Measurements from ENCODE around the gene PI16. TPM values are rescaled to one million over a fixed set of nuclear protein-coding genes. Genes with fewer than 3 reads are reported as not detected.

The PI16 gene
- total RNA-seq, 1 experiment from 2014 or later: 0.83 TPM

GRCh38 chr6:36969988-36970891, 15.7 kb downstream of the PI16 start:
- TF ChIP-seq CTCF (conservative IDR thresholded peaks at IDR 0.05): no peak
- no peak for TF ChIP-seq EZH2 (IDR thresholded peaks at IDR 0.05; ENCODE audit: low read depth)
- no peak for DNase-seq
- H3K9me3 ChIP-seq (ENCODE audit: insufficient read depth, low read depth): no peaks in the 10 kb centered on the region
- no peak overlapping the region for H3K4me3 ChIP-seq
- no peaks in the 10 kb centered on the region for H3K79me2 ChIP-seq (ENCODE audit: low read depth)
- H3K36me3 ChIP-seq (ENCODE audit: low read depth): peaks cover 20% of the 10 kb centered on the region
- H2AFZ ChIP-seq: no peak overlapping the region
- intact Hi-C loops (cut with micrococcal nuclease; ENCODE audit: unreplicated experiment): no loop called here
- no peaks in the 10 kb centered on the region for H3K4me1 ChIP-seq (replicated peaks; ENCODE audit: insufficient read depth)
- no TSS peak for BruUV-seq (replicated peaks)
- H3K27ac ChIP-seq: no peak overlapping the region
- peaks cover 18% of the 10 kb centered on the region; the same call in 1 of the 2 replicates for H3F3A ChIP-seq (ENCODE audit: insufficient read depth, low read depth)
- ChIA-PET CTCF (no interaction called here), POLR2A (ENCODE audit: unreplicated experiment) (no interaction called here)
- H4K20me1 ChIP-seq (ENCODE audit: insufficient read depth): no peaks in the 10 kb centered on the region; the same call in 1 of the 2 replicates
- no peaks in the 10 kb centered on the region for H3K27me3 ChIP-seq (ENCODE audit: insufficient read depth, low read depth)
- H3K4me2 ChIP-seq: no peak overlapping the region
- H3K9me2 ChIP-seq (ENCODE audit: insufficient read depth): no peaks in the 10 kb centered on the region

GRCh38 chr6:36970892-36971842, 16.6 kb downstream of the PI16 start:
- Histone ChIP-seq H3K4me2 (no peak overlapping the region), H4K20me1 (ENCODE audit: insufficient read depth) (no peaks in the 10 kb centered on the region; the same call in 1 of the 2 replicates), H3K27me3 (ENCODE audit: insufficient read depth, low read depth) (no peaks in the 10 kb centered on the region), H2AFZ (no peak overlapping the region), H3F3A (ENCODE audit: insufficient read depth, low read depth) (peaks cover 18% of the 10 kb centered on the region; the same call in 1 of the 2 replicates), H3K79me2 (ENCODE audit: low read depth) (no peaks in the 10 kb centered on the region), H3K4me1 (replicated peaks; ENCODE audit: insufficient read depth) (no peaks in the 10 kb centered on the region), H3K36me3 (ENCODE audit: low read depth) (peaks cover 29% of the 10 kb centered on the region), H3K9me2 (ENCODE audit: insufficient read depth) (no peaks in the 10 kb centered on the region), H3K9me3 (ENCODE audit: insufficient read depth, low read depth) (no peaks in the 10 kb centered on the region), H3K4me3 (no peak overlapping the region), H3K27ac (no peak overlapping the region)
- BruUV-seq (replicated peaks): no TSS peak
- POLR2A ChIA-PET (ENCODE audit: unreplicated experiment): no interaction called here
- CTCF ChIA-PET: no interaction called here
- TF ChIP-seq EZH2 (IDR thresholded peaks at IDR 0.05; ENCODE audit: low read depth) (no peak), CTCF (conservative IDR thresholded peaks at IDR 0.05) (no peak)
- intact Hi-C loops (cut with micrococcal nuclease; ENCODE audit: unreplicated experiment): no loop called here
- no peak for DNase-seq

- H3K9me2 ChIP-seq (ENCODE audit: insufficient read depth): no peaks in the 10 kb centered on the region
- no peak overlapping the region for H3K4me3 ChIP-seq
- no peak overlapping the region for H3K4me2 ChIP-seq
- BruUV-seq (replicated peaks): no TSS peak
- H3K4me1 ChIP-seq (replicated peaks; ENCODE audit: insufficient read depth): no peaks in the 10 kb centered on the region
- CTCF ChIA-PET: no interaction called here
- H2AFZ ChIP-seq: no peak overlapping the region
- H3K36me3 ChIP-seq (ENCODE audit: low read depth): peaks cover 33% of the 10 kb centered on the region
- H3K79me2 ChIP-seq (ENCODE audit: low read depth): no peaks in the 10 kb centered on the region
- no peaks in the 10 kb centered on the region for H3K27me3 ChIP-seq (ENCODE audit: insufficient read depth, low read depth)
- no peaks in the 10 kb centered on the region; the same call in 1 of the 2 replicates for H4K20me1 ChIP-seq (ENCODE audit: insufficient read depth)
- no peak overlapping the region for H3K27ac ChIP-seq
- intact Hi-C loops (cut with micrococcal nuclease; ENCODE audit: unreplicated experiment): no loop called here
- peaks cover 18% of the 10 kb centered on the region; the same call in 1 of the 2 replicates for H3F3A ChIP-seq (ENCODE audit: insufficient read depth, low read depth)
- no peak for DNase-seq
- POLR2A ChIA-PET (ENCODE audit: unreplicated experiment): interaction anchor here (0.6 kb wide), 1 partner anchor 329 kb away, joined by 4 read pairs; no protein-coding TSS in a partner anchor
- TF ChIP-seq EZH2 (IDR thresholded peaks at IDR 0.05; ENCODE audit: low read depth) (no peak), CTCF (conservative IDR thresholded peaks at IDR 0.05) (no peak)
- no peaks in the 10 kb centered on the region for H3K9me3 ChIP-seq (ENCODE audit: insufficient read depth, low read depth)
Measured at GRCh38 chr6:36971921-36972673, 17.6 kb downstream of the PI16 start.
